HK-2 (cell line): Measurements from ENCODE around the gene PLPP2.
"Not testable (repeated sequence)": the region's sequence is repeated elsewhere in the genome, so short reads cannot be mapped to it uniquely, and the experiment has no call there.

Experiments
- DNase-seq: peaks from one replicate; pipeline ENCODE4 v3.0.0-alpha.2; 2018; ENCODE audit not compliant: unreplicated experiment

The PLPP2 gene

DNA sequence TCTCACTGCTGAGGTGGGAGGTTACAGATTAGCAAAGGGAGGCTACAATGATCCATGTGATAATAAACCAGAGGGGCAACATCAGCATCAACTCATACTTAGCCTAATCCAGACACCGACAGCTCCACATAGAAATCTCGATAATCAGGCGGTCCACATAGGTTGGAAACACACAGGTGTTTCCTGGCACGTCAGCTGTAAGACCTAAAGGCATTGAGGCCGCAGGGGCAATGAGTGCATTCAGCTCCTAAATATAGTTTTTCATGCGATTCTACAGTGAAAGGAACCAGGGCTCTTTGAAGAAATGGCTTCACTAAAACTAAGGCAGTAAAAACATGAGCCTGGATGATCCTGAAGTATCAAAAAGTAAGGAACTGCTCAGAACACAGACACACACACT, 19.3 kb downstream of the PLPP2 start:
- no peak for DNase-seq

DNA sequence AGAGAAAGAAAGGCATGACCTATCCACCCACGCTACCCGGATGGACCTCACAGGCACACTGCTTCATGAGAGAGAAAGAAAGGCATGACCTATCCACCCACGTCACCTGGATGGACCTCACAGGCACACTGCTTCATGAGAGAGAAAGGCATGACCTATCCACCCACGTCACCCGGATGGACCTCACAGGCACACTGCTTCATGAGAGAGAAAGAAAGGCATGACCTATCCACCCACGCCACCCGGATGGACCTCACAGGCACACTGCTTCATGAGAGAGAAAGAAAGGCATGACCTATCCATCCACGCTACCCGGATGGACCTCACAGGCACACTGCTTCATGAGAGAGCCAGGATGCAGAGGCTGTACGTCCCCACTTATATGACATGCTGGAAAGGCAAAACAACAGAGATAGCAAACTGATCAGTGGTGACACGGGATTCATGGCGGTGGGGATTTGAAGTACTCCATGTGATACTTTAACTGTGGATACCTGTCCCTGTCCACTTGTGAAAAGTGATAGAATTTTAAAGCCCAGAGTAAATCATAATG, 20.4 kb downstream of the PLPP2 start:
- not testable (repeated sequence) for DNase-seq

DNA sequence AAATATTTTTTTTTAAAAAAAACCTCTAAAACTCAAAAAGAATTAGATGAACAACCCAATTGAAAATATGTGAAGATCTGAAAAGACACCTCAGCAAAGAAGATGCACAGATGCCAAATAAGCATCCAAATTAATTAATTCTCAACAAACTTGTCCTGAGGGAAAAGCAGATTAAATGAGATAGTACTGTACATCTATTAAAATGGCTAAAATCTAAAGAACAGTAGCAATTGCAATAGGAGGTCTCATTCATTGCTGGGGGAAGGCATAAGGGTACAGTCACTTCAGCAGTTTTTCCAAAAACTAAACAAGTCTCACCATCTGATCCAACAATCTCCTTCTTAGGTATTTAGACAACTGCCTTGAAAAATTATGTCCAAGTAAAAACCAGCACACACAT, 22.0 kb downstream of the PLPP2 start:
- no peak for DNase-seq

DNA sequence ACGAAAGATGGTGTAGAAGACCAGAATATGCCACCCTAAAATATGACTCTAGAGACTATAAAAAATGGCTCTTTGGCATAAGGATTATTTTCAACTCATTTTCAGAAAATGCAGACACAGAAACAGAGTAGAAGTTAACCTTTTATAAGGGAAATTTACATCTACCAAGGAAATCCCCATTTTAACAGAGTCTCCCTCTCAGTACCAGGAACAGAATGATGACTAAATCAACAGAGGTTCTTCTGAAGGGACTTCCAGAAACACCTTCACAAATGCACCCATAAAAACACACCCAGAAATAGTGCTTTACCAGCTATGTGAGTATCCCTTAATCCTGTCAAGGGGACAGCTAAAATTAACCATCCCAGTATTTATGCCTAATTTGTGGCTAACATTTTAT, 29.1 kb downstream of the PLPP2 start:
- no peak for DNase-seq

DNA sequence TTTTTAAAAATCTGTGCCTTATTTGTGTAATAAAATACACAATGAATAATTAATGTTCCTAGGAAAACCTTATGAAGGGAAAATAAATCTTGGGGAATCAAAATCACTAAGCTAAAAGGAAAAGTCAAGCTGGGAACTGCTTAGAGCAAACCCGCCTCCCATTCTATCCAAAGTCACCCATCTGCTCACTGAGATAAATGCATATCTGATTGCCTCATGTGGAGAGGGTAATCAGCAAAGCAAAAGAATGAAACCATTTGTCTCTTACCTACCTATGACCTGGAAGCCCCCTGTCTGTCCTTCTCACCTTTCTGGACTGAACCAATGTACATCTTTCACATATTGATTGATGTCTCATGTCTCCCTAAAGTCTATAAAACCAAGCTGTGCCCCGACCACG, 34.4 kb downstream of the PLPP2 start:
- not testable (repeated sequence) for DNase-seq

DNA sequence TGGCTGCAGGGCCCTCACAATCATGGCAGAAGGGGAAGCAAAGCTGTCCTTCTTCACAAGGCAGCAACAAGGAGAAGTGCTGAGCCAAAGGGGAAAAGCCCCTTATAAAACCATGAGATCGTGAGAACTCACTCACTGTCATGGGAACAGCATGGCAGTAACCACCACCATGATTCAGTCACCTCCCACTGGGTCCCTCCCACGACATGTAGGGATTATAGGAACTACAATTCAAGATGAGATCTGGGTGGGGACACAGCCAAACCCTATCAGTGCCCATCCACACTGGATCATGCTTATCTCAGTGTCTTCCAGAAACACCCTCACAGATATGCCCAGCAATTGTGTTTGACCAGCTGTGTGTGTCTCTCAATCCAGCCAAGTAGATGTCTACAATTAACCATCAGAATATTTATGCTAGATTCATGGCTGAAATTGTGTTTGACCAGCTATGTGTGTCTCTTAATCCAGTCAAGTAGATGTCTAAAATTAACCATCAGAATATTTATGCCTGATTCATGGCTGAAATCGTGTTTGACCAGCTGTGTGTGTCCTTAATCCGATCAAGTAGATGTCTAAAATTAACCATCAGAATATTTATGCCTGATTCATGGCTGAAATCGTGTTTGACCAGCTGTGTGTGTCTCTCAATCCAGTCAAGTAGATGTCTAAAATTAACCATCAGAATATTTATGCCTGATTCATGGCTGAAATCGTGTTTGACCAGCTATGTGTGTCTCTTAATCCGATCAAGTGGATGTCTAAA, 38.6 kb downstream of the PLPP2 start:
- not testable (repeated sequence) for DNase-seq

DNA sequence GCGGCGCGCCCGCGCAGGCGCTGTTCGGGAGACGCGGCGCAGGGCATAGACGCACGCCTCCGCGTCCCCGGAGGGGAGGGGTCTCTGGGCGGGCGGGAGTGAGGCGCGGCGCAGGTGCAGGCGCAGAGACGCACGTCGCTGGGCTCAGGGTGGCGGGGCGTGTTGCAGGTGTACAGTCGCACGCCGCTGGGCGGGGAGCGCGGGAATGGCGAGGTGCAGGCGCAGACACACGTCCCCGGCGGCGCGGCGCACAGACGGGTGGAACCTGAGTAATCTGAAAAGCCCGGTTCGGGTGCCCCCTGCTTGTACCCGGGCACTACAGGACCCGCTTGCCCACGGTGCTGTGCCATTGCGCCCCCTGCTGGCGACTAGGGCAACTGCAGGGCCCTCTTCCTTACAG, 44.7 kb downstream of the PLPP2 start:
- no peak for DNase-seq

DNA sequence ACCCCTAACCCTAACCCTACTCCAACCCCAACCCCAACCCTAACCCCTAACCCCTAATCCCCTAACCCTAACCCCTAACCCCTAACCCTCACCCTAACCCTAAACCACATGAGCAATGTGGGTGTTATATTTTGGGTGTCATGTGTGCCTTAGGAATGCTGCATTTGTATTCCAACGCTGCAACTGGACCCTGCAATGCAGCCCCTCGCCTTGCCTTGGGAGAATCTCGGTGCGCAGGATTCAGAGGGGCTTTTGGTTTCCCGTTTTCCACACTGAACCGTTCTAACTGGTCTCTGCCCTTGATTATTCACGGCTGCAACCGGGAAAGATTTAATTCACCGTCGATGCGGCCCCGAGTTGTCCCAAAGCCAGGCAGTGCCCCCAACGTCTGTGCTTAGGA, 45.3 kb downstream of the PLPP2 start:
- not testable (repeated sequence) for DNase-seq

DNA sequence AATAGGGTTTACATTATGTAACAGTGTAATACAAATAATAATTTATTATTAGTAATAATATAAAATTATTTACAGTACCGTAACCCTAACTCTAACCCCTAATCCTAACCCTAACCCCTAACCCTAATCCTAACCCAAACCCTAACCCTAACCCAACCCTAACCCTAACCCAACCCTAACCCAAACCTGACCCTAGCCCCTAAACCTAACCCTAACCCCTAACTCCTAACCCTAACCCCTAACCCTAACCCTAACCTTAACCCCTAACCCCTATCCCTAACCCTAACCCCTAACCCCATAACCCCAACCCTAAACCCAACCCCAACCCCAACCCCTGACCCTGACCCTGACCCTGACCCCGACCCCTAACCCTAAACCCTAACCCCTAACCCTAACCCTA, 45.7 kb downstream of the PLPP2 start:
- DNase-seq = no peak
